ENCODE measurements around the gene WFDC10B. TPM values are rescaled to one million over a fixed set of nuclear protein-coding genes. Genes with fewer than 3 reads are reported as not detected.
"Not testable (repeated sequence)": the region's sequence is repeated elsewhere in the genome, so short reads cannot be mapped to it uniquely, and the experiment has no call there.

Gene WFDC10B
- total RNA-seq, 1 experiment from 2014 or later = not detected

DNA sequence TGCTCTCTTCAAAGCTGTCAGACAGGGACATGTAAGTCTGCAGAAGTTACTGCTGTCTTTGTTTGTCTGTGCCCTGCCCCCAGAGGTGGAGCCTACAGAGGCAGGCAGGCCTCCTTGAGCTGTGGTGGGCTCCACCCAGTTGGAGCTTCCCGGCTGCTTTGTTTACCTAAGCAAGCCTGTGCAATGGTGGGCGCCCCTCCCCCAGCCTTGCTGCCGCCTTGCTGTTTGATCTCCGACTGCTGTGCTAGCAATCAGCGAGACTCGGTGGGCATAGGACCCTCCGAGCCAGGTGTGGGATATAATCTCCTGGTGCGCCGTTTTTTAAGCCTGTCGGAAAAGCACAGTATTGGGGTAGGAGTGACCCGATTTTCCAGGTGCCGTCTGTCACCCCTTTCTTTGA lies 11.5 kb downstream of the WFDC10B start:
- not testable (repeated sequence) for DNase-seq; H3K27me3 ChIP-seq; H3K27ac ChIP-seq; H3K4me1 ChIP-seq; H3K36me3 ChIP-seq; H3K4me3 ChIP-seq; H3K9me3 ChIP-seq (replicated peaks)

DNA sequence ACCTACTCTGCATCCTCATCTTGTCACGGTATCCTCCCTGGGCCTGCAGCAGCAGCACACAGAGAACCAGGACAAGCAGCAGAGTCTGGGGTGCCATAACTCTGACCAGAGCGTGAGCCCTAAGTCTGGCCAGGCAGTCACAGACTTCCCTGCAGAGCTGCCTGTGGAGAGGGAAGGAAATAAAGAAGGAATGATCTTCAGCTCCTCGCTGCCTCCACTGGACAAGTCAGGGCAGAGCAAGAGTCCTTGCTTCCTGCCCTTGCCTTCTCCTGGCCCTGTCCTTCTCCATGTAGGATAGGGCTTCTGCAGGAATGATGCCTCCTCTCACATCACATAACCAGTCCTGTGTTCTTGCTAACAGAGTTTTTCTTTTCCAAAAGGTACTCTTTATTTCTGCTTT lies 18.9 kb downstream of the WFDC10B start:
- Histone ChIP-seq H3K27me3 (no peaks in the 10 kb centered on the region), H3K36me3 (no peaks in the 10 kb centered on the region), H3K27ac (no peak overlapping the region), H3K4me3 (no peak overlapping the region), H3K9me3 (replicated peaks) (0 out of 2 replicates have a peak, but pooled peaks cover 3% of the 10 kb centered on the region), H3K4me1 (no peaks in the 10 kb centered on the region)
- peak in 1 of 2 experiments; percentile 16 for DNase-seq

DNA sequence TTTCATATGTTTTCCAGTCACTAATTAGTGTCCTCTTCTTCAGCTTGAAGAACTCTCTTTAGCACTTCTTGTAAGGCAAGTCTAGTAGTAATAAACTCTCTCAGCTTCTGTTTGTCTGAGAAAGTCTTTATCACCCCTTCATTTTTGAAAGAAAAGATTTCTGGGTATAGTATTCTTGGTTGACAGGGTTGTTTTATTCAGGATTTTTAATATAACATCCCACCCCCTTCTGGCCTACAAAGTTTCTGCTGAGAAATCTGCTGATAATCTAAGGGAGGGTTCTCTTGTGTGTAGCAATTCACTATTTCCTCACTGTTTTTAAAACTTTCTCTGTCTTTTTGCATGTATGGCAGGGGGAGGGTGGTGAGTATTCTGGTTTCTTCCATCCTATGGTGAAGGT lies 25.2 kb downstream of the WFDC10B start:
- H3K4me3 ChIP-seq = no peak overlapping the region
- no peak overlapping the region for H3K27ac ChIP-seq
- H3K27me3 ChIP-seq = no peaks in the 10 kb centered on the region
- DNase-seq = no peak
- no peaks in the 10 kb centered on the region for H3K36me3 ChIP-seq
- H3K4me1 ChIP-seq = no peaks in the 10 kb centered on the region
- peaks cover 8% of the 10 kb centered on the region; the same call in 1 of the 2 replicates for H3K9me3 ChIP-seq (replicated peaks)

DNA sequence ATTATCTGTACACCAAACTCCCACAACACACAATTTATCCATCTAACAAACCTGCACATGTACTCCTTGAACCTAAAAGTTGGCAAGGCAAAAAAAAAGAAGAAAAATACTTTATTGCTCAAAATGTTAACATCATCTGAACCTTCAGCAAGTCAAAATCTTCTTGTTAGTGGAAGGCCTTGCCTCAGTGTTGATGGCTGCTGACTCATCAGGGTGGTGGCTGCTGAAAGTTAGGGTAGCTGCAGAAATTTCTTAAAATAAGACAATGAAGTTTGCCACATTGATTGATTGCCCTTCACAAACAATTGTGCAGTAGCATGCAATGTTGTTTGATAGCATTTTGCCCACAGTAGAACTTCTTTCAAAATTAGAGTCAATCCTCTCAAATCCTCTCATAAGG lies 32.1 kb downstream of the WFDC10B start:
- H3K4me3 ChIP-seq = no peak overlapping the region
- no peaks in the 10 kb centered on the region for H3K36me3 ChIP-seq
- H3K4me1 ChIP-seq = no peaks in the 10 kb centered on the region
- no peaks in the 10 kb centered on the region; the same call in 1 of the 2 replicates for H3K9me3 ChIP-seq (replicated peaks)
- no peaks in the 10 kb centered on the region for H3K27me3 ChIP-seq
- H3K27ac ChIP-seq = no peak overlapping the region
- no peak for DNase-seq

DNA sequence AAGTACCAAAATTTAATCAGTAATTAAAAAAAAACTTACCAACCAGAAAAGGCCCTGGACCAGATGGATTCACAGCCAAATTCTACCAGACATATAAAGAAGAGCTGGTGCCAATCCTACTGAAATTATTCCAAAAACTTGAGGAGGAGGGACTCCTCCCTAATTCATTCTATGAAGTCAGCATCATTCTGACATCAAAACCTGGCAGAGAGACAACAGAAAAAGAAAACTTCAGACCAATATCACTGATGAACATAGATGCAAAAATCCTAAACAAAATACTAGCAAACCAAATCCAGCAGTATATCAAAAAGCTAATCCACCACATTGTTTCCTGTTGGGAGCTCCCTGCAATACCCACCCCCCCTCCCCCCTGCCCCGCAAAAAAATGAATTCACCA lies 34.7 kb downstream of the WFDC10B start, which contains the start of gene WFDC11:
Gene WFDC11, minus strand, starts transcription at position 101 of the 400 bp plus-strand sequence. CDS start 19,639 bp downstream, outside the sequence.
- Histone ChIP-seq H3K27ac (no peak within 1 kb of the TSS), H3K36me3 (no peaks in the 10 kb centered on the region), H3K27me3 (no peaks in the 10 kb centered on the region), H3K4me3 (no peak within 1 kb of the TSS), H3K9me3 (replicated peaks) (no peaks in the 10 kb centered on the region), H3K4me1 (no peaks in the 10 kb centered on the region)
- DNase-seq = no peak

DNA sequence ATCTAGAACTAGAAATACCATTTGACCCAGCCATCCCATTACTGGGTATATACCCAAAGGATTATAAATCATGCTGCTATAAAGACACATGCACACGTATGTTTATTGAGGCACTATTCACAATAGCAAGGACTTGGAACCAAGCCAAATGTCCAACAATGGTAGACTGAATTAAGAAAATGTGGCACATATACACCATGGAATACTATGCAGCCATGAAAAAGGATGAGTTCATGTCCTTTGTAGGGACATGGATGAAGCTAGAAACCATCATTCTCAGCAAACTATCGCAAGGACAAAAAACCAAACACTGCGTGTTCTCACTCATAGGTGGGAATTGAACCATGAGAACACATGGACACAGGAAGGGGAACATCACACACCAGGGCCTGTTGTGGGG lies 47.8 kb downstream of the WFDC10B start:
- H3K4me1 ChIP-seq, H3K27me3 ChIP-seq, DNase-seq, H3K27ac ChIP-seq, H3K4me3 ChIP-seq, H3K36me3 ChIP-seq: not testable (repeated sequence)
- H3K9me3 ChIP-seq (replicated peaks) = peaks cover 15% of the 10 kb centered on the region

DNA sequence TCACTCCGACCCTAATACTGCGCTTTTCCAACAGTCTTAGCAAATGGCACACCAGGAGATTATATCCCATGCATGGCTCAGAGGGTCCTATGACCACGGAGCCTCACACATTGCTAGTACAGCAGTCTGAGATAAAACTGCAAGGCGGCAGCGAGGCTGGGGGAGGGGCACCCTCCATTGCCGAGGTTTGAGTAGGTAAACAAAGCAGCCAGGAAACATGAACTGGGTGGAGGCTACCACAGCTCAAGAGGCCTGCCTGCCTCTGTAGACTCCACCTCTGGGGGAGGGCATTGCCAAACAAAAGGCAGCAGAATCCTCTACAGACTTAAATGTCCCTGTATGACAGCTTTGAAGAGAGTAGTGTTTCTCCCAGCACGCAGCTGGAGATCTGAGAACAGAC lies 53.1 kb downstream of the WFDC10B start:
- H3K27ac ChIP-seq; H3K9me3 ChIP-seq (replicated peaks); H3K27me3 ChIP-seq; DNase-seq; H3K4me3 ChIP-seq; H3K36me3 ChIP-seq; H3K4me1 ChIP-seq: not testable (repeated sequence)

DNA sequence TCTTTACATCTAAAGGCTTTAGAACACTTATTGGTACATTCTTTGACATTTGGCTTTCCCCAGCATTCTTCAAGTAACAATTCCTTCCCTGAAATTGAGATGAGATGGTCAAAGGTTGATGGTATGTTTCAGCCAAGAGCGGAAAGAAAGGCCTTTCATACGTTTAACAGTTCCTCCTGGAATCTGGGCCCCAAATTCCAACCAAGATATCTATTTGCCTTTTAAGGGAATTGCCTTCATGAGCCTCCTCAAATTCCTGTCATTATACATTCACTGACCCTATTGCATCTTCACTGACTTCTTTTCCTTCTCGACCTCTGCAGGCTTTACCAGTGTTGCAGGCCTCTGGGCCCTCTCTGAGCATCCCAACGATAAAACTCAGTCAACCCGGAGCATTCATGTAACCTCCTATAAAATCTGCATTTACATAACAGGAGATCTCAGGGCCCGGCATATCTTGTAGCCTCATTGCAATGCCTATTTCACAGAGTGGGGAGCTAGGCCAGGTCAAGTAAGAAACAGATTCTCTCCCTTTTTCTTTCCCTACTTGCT lies 55.4 kb downstream of the WFDC10B start:
- Histone ChIP-seq H3K4me1 (no peaks in the 10 kb centered on the region), H3K36me3 (no peaks in the 10 kb centered on the region), H3K4me3 (no peak overlapping the region), H3K27ac (no peak overlapping the region), H3K27me3 (0 out of 2 replicates have a peak, but pooled peaks cover 3% of the 10 kb centered on the region), H3K9me3 (replicated peaks) (no peaks in the 10 kb centered on the region; the same call in 1 of the 2 replicates)
- DNase-seq = no peak

DNA sequence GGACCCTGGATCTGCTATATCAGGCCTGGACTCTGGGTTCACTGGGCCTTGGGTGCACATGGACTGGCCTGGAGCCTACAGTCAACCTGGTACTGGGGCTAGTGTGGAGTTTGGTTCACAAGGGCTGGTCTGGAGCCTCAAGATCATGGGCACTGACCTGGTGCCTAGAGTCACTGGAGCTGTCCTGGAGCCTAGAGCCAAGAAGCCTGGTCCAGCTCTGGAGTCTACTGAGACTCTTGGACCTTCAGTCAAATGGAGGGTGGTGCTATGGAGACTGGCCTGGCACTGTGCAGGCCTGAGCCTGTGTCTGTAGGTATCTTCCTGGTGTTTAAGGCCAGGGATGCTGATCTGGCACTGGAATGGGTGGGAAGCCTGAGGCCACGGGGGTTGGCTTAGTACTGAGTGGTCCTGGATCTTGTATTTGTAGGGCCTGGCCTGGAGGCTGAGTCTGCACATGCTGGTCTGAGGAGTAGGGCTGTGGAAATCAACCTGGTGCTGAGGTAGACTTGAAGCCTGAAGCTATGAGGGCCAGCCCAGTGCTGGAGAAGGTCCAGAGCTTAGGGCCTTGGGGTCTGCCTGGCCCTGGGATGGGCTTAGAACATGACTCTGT lies 57.3 kb downstream of the WFDC10B start:
- Histone ChIP-seq H3K4me1 (no peaks in the 10 kb centered on the region), H3K36me3 (no peaks in the 10 kb centered on the region), H3K27me3 (0 out of 2 replicates have a peak, but pooled peaks cover 3% of the 10 kb centered on the region), H3K4me3 (no peak overlapping the region), H3K27ac (no peak overlapping the region), H3K9me3 (replicated peaks) (no peaks in the 10 kb centered on the region)
- DNase-seq = no peak

DNA sequence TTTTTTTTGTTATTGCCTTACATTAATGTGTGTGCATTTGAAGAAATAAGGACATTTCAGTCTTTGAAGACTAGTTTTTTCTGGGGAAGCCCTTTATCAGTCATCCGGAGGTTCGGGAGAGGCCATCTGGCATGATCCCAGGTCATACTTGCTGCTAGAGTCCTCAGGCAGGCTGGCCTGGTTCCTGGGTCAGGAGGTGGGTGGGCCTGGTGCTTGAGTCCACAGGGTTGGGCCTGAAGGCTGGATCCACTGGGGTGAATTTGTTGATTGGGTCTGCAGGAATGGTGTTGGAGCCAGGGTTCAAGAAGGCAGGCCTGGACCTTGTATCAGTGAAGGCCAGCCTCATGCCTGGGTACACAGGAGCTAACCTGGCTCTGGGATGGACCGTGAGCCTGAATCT lies 57.9 kb downstream of the WFDC10B start:
- H3K27ac ChIP-seq = no peak overlapping the region
- peaks cover 3% of the 10 kb centered on the region; the same call in 1 of the 2 replicates for H3K27me3 ChIP-seq
- no peaks in the 10 kb centered on the region for H3K4me1 ChIP-seq
- no peaks in the 10 kb centered on the region for H3K36me3 ChIP-seq
- H3K9me3 ChIP-seq (replicated peaks) = no peaks in the 10 kb centered on the region
- no peak overlapping the region for H3K4me3 ChIP-seq
- DNase-seq = no peak

DNA sequence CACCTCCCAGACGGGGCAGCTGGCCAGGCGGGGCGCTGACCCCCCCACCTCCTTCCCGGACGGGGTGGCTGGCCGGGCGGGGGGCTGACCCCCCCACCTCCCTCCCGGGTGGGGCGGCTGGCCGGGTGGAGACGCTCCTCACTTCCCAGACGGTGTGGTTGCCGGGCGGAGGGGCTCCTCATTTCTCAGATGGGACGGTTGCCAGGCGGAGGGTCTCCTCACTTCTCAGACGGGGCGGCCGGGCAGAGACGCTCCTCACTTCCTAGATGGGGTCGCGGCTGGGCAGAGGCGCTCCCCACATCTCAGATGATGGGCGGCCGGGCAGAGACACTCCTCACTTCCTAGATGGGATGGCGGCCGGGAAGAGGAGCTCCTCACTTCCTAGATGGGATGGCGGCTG lies 59.0 kb downstream of the WFDC10B start:
- DNase-seq; H3K27ac ChIP-seq; H3K27me3 ChIP-seq; H3K4me1 ChIP-seq; H3K9me3 ChIP-seq (replicated peaks); H3K36me3 ChIP-seq; H3K4me3 ChIP-seq: not testable (repeated sequence)

DNA sequence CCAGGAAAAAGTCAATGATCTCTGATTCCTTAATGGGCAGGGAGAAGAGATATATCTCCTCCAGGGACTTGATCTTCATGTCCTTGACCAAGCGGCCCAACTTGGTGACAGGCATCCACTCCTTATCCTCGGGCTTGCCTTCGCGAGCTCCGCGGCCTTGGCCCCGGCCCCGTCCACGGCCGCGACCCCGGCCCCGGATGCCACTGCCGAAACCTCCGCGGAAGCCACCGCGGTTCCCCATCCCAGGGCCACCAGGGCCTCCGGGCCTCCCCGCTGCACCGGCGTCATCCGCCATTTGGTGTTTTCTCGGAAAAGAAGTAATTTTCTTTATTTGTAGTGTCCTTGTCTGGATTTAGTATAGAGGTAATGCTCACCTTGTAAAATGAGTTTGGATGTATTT lies 63.7 kb downstream of the WFDC10B start:
- not testable (repeated sequence) for H3K9me3 ChIP-seq (replicated peaks); H3K4me3 ChIP-seq; H3K27ac ChIP-seq; H3K36me3 ChIP-seq; DNase-seq; H3K27me3 ChIP-seq; H3K4me1 ChIP-seq

DNA sequence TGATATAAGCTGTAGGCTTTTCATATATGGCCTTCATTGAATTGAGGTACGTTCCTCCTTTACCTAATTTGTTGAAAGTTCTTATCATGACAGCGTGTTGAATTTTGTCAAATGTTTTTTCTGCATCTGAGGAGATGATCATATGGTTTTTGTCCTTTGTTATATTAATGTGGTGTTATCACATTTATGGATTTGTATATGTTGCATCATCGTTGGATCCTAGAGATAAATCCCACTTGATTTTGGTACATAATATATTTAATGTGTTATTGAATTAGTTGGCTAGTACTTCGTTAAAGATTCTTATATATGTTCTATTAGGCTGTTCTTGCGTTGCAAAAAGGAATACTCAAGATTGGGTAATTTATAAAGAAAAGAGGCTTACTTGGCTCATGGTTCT lies 65.1 kb downstream of the WFDC10B start:
- H3K4me3 ChIP-seq = no peak overlapping the region
- H3K4me1 ChIP-seq = no peaks in the 10 kb centered on the region
- H3K27ac ChIP-seq = no peak overlapping the region
- no peak for DNase-seq
- no peaks in the 10 kb centered on the region for H3K36me3 ChIP-seq
- H3K9me3 ChIP-seq (replicated peaks) = no peaks in the 10 kb centered on the region
- no peaks in the 10 kb centered on the region; the same call in 1 of the 2 replicates for H3K27me3 ChIP-seq

DNA sequence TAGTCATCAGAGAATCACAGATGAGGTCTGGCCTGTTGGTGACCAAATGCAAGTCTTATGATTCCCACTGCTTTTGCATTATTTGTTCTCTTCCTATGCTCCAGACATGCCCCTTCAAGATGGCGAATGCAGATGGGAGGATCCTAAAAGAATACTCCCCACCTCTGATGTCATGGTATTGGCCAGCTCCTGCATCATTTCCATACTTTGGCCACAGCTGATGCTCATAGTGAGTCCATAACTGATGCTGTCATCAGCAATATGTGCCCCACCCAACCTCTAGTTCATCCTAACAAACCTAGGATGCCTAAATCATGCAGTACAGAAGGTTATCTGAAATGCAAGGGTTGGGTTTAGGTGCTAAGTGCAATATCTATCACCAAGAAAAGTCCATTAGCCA lies 68.3 kb downstream of the WFDC10B start:
- H3K36me3 ChIP-seq = no peaks in the 10 kb centered on the region
- no peak overlapping the region for H3K27ac ChIP-seq
- no peaks in the 10 kb centered on the region for H3K9me3 ChIP-seq (replicated peaks)
- no peak overlapping the region for H3K4me3 ChIP-seq
- H3K27me3 ChIP-seq = no peaks in the 10 kb centered on the region
- DNase-seq = no peak
- H3K4me1 ChIP-seq = no peaks in the 10 kb centered on the region

All from SJCRH30 (cell line).